Stomach (tissue), 4 donors: ENCODE measurements around the gene ARF6.
A peak's percentile ranks its signal among the peaks of the same experiment; 100 is the strongest.

Experiments used
- CTCF ChIP-seq, 7 experiments: fragments of 450-650 bp in 4 of 7; fragments of 200-600 bp in 3 of 7; sonication (generic) in 3 of 7; IDR thresholded peaks; one replicate each; pipeline ENCODE4 v1.5.1; 2016 to 2019; ENCODE audit warnings: antibody characterized with exemption in 7 of 7, control low read depth in 2 of 7, mild to moderate bottlenecking in 1 of 7
- POLR2A ChIP-seq, 4 donors: fragments of 450-650 bp; IDR thresholded peaks; one replicate each; pipeline ENCODE4 v1.6.1; 2016; ENCODE audit warnings: antibody characterized with exemption in 4 of 4, control low read depth in 2 of 4, mild to moderate bottlenecking in 1 of 4, moderate library complexity in 1 of 4

GRCh38 chr14:49879646-49880204 lies 13.2 kb upstream of the ARF6 start:
- TF ChIP-seq CTCF (IDR thresholded peaks at IDR 0.05) (peak in 4 of 7 experiments; percentile 26 to 61 (median 49)), POLR2A (IDR thresholded peaks at IDR 0.05) (no peak)
